H1 (cell line): Measurements from ENCODE around the gene LSM14B. TPM values are rescaled to one million over a fixed set of nuclear protein-coding genes. Genes with fewer than 3 reads are reported as not detected.
A peak's percentile ranks its signal among the peaks of the same experiment; 100 is the strongest.

ENCODE experiments used
- CTCF ChIA-PET: fragments of 300-600 bp; sonication (Branson Sonifier 250); formaldehyde crosslinking; loops from one replicate; lab custom pipeline; 2021; ENCODE audit not compliant: partially characterized antibody; lab: Charles Lee
- POLR2A ChIA-PET: fragments of 300-600 bp; sonication (Branson Sonifier 250); formaldehyde crosslinking; loops from one replicate; lab custom pipeline; 2021; ENCODE audit warnings: inconsistent platforms; ENCODE audit not compliant: partially characterized antibody; lab: Charles Lee
- DNase-seq, 2 experiments: peaks; one replicate each; pipeline versions ENCODE4 v3.0.0 to v3.0.0-alpha.2; 2010 to 2022; ENCODE audit warnings: low spot score in 2 of 2, low read depth in 1 of 2, mixed read lengths in 1 of 2
- FAIRE-seq: peaks from 2 replicates; lab custom pipeline; 2011; peaks lifted over from hg19 to GRCh38; lab: Jason Lieb, UNC
- H2AFZ ChIP-seq: 2 replicates; pipeline ENCODE4 v1.8.1; 2012; ENCODE audit warnings: low read length, inconsistent platforms
- H2AK5ac ChIP-seq: 2 replicates; pipeline ENCODE4 v1.6.1; 2013; ENCODE audit warnings: low read depth, low read length
- H2BK120ac ChIP-seq: replicated peaks from 2 replicates; pipeline ENCODE3; 2013; ENCODE audit warnings: low read depth, low read length, inconsistent platforms
- H2BK12ac ChIP-seq: 2 replicates; pipeline ENCODE4 v1.6.1; 2013; ENCODE audit warnings: low read depth, low read length
- H2BK15ac ChIP-seq: 2 replicates; pipeline ENCODE4 v1.6.1; 2013; ENCODE audit warnings: low read length
- H2BK20ac ChIP-seq: 2 replicates; pipeline ENCODE4 v1.6.1; 2013; ENCODE audit warnings: low read length
- H2BK5ac ChIP-seq: 2 replicates; pipeline ENCODE4 v1.6.1; 2013; ENCODE audit warnings: low read depth, low read length
- H3K14ac ChIP-seq: 2 replicates; pipeline ENCODE4 v1.6.1; 2013; ENCODE audit warnings: inconsistent platforms; ENCODE audit not compliant: insufficient read length
- H3K18ac ChIP-seq: 2 replicates; pipeline ENCODE4 v1.6.1; 2013; ENCODE audit warnings: low read length; ENCODE audit errors: extremely low read depth
- H3K23ac ChIP-seq: 2 replicates; pipeline ENCODE4 v1.6.1; 2013; ENCODE audit warnings: inconsistent platforms; ENCODE audit not compliant: insufficient read length
- H3K23me2 ChIP-seq: 2 replicates; pipeline ENCODE4 v1.6.1; 2013; ENCODE audit warnings: low read depth, low read length
- H3K27ac ChIP-seq: 2 replicates; pipeline ENCODE4 v1.6.1; 2011; ENCODE audit warnings: low read depth, low read length, inconsistent platforms
- H3K27me3 ChIP-seq, 4 experiments: replicated peaks in 1 of 4; 1 replicate in 1 of 4; 2 replicates in 3 of 4; pipeline versions ENCODE4 v1.6.1 to v1.8.1; 2011 to 2013; ENCODE audit warnings: low read length in 3 of 4, mild to moderate bottlenecking in 3 of 4, inconsistent platforms in 2 of 4, mixed read lengths in 2 of 4, moderate library complexity in 1 of 4; ENCODE audit not compliant: control insufficient read depth in 3 of 4, insufficient read depth in 3 of 4; ENCODE audit errors: extremely low read depth in 1 of 4
- H3K36me3 ChIP-seq, 4 experiments: 2 replicates each; pipeline versions ENCODE4 v1.6.1 to v1.8.1; 2011 to 2013; ENCODE audit warnings: mild to moderate bottlenecking in 4 of 4, low read length in 3 of 4, moderate library complexity in 2 of 4, control low read depth in 1 of 4, inconsistent platforms in 1 of 4; ENCODE audit not compliant: insufficient read depth in 4 of 4, control insufficient read depth in 2 of 4
- H3K4ac ChIP-seq: replicated peaks from 2 replicates; pipeline ENCODE3; 2013; ENCODE audit warnings: low read length, low read depth, mixed read lengths, inconsistent platforms; ENCODE audit not compliant: insufficient read length
- H3K4me1 ChIP-seq, 4 experiments: replicated peaks in 1 of 4; 1 replicate in 1 of 4; 2 replicates in 3 of 4; pipeline versions ENCODE4 v1.6.1 to v1.8.1; 2011 to 2013; ENCODE audit warnings: low read length in 3 of 4, inconsistent platforms in 2 of 4, mixed read lengths in 1 of 4; ENCODE audit not compliant: insufficient read depth in 4 of 4, control insufficient read depth in 3 of 4
- H3K4me2 ChIP-seq, 2 experiments: 2 replicates each; pipeline versions ENCODE4 v1.6.1 to v1.8.1; 2011 to 2013; ENCODE audit warnings: low read depth in 2 of 2, low read length in 2 of 2, control low read depth in 1 of 2, inconsistent platforms in 1 of 2, mild to moderate bottlenecking in 1 of 2; ENCODE audit not compliant: insufficient read depth in 1 of 2
- H3K4me3 ChIP-seq, 4 experiments: fragments of 200-600, 300-600 bp in 1 of 4; sonication (generic), shearing (Covaris generic), sonication (Bioruptor Twin) in 1 of 4; 2 replicates each; pipeline versions ENCODE4 v1.5.1 to v1.8.1; 2011 to 2016; ENCODE audit warnings: low read length in 4 of 4, low read depth in 3 of 4, control low read depth in 2 of 4, inconsistent platforms in 2 of 4, mild to moderate bottlenecking in 2 of 4, mixed read lengths in 1 of 4, moderate library complexity in 1 of 4; ENCODE audit not compliant: insufficient read depth in 2 of 4; ENCODE audit errors: extremely low read depth in 1 of 4
- H3K56ac ChIP-seq: replicated peaks from 2 replicates; pipeline ENCODE3; 2013; ENCODE audit warnings: low read depth, mild to moderate bottlenecking, mixed read lengths, low read length, inconsistent platforms; ENCODE audit not compliant: insufficient read length
- H3K79me1 ChIP-seq: 2 replicates; pipeline ENCODE4 v1.6.1; 2013; ENCODE audit warnings: low read depth, low read length, control low read depth
- H3K79me2 ChIP-seq, 2 experiments: 2 replicates each; pipeline versions ENCODE4 v1.6.1 to v1.8.1; 2012 to 2013; ENCODE audit warnings: low read length in 2 of 2, mild to moderate bottlenecking in 2 of 2, inconsistent platforms in 1 of 2; ENCODE audit not compliant: insufficient read depth in 2 of 2, control insufficient read depth in 1 of 2
- H3K9ac ChIP-seq, 4 experiments: replicated peaks in 1 of 4; 1 replicate in 1 of 4; 2 replicates in 3 of 4; pipeline versions ENCODE4 v1.6.1 to v1.8.1; 2011 to 2013; ENCODE audit warnings: low read depth in 3 of 4, low read length in 3 of 4, control low read depth in 2 of 4, mild to moderate bottlenecking in 2 of 4, moderate library complexity in 2 of 4, inconsistent platforms in 1 of 4; ENCODE audit errors: extremely low read depth in 1 of 4
- H3K9me3 ChIP-seq, 2 experiments: 2 replicates each; pipeline versions ENCODE4 v1.6.1 to v1.8.1; 2012 to 2013; ENCODE audit warnings: mild to moderate bottlenecking in 2 of 2, moderate library complexity in 2 of 2, control low read depth in 1 of 2, inconsistent platforms in 1 of 2, low read depth in 1 of 2, low read length in 1 of 2, mixed read lengths in 1 of 2; ENCODE audit not compliant: insufficient read depth in 2 of 2
- H4K20me1 ChIP-seq, 2 experiments: replicated peaks in 1 of 2; 2 replicates each; pipeline versions ENCODE3 to v1.8.1; 2011 to 2013; ENCODE audit warnings: inconsistent platforms in 2 of 2, low read length in 2 of 2, mild to moderate bottlenecking in 1 of 2; ENCODE audit not compliant: insufficient read depth in 2 of 2, control insufficient read depth in 1 of 2
- H4K5ac ChIP-seq: 2 replicates; pipeline ENCODE4 v1.6.1; 2013; ENCODE audit warnings: low read length, low read depth, mixed read lengths, inconsistent platforms; ENCODE audit not compliant: insufficient read length
- H4K8ac ChIP-seq: 2 replicates; pipeline ENCODE4 v1.8.0; 2013; ENCODE audit warnings: mild to moderate bottlenecking, moderate library complexity, low read length, inconsistent platforms; ENCODE audit not compliant: insufficient read depth; ENCODE audit errors: extremely low read depth
- H4K91ac ChIP-seq: replicated peaks from 2 replicates; pipeline ENCODE3; 2013; ENCODE audit warnings: low read length, mixed read lengths, inconsistent platforms; ENCODE audit not compliant: insufficient read length
- CBX5 ChIP-seq: fragments of 300-800, 300-1000 bp; sonication (generic); IDR thresholded peaks from 2 replicates; pipeline ENCODE4 v1.7.1; 2016; ENCODE audit warnings: antibody characterized with exemption, low read length, low read depth
- EZH2 ChIP-seq: fragments of 200-600 bp; sonication (generic); IDR thresholded peaks from 2 replicates; pipeline ENCODE4 v1.7.1; 2012; ENCODE audit warnings: low read depth, mild to moderate bottlenecking, moderate library complexity, low read length, inconsistent platforms; ENCODE audit not compliant: severe bottlenecking
- FOSL1 ChIP-seq: IDR thresholded peaks from 2 replicates; pipeline ENCODE4 v1.6.1; 2011; ENCODE audit warnings: mild to moderate bottlenecking, low read depth, low read length, moderate library complexity; ENCODE audit not compliant: insufficient read depth
- HDAC6 ChIP-seq: IDR thresholded peaks from one replicate; pipeline ENCODE4 v1.7.1; 2012; ENCODE audit warnings: low read depth, mild to moderate bottlenecking, inconsistent platforms, low read length, moderate library complexity
- PHF8 ChIP-seq: fragments of 200-600 bp; sonication (generic); conservative IDR thresholded peaks from 2 replicates; pipeline ENCODE4 v1.7.1; 2012; ENCODE audit warnings: low read depth, mild to moderate bottlenecking, inconsistent platforms, low read length, moderate library complexity
- RFX5 ChIP-seq: IDR thresholded peaks from 2 replicates; pipeline ENCODE4 v1.6.1; 2011; ENCODE audit warnings: low read depth, low read length, improper control_type of control experiment, borderline replicate concordance
- SAP30 ChIP-seq: fragments of 300-600 bp; sonication (generic); IDR thresholded peaks from 2 replicates; pipeline ENCODE4 v1.7.1; 2012; ENCODE audit warnings: low read length, moderate library complexity, mild to moderate bottlenecking, inconsistent platforms; ENCODE audit not compliant: insufficient read depth, insufficient replicate concordance
- SIX5 ChIP-seq: IDR thresholded peaks from 2 replicates; pipeline ENCODE4 v1.6.1; 2011; ENCODE audit warnings: mild to moderate bottlenecking, low read depth, low read length
- SP2 ChIP-seq: IDR thresholded peaks from 2 replicates; pipeline ENCODE4 v1.6.1; 2012; ENCODE audit warnings: mild to moderate bottlenecking, low read length, inconsistent platforms
- SRF ChIP-seq: IDR thresholded peaks from 2 replicates; pipeline ENCODE4 v1.6.1; 2011; ENCODE audit warnings: mild to moderate bottlenecking, low read depth, low read length, moderate library complexity
- TAF1 ChIP-seq: IDR thresholded peaks from 2 replicates; pipeline ENCODE4 v1.6.1; 2011; ENCODE audit warnings: mild to moderate bottlenecking, low read depth, low read length
- TCF12 ChIP-seq: IDR thresholded peaks from 2 replicates; pipeline ENCODE4 v1.6.1; 2011; ENCODE audit warnings: low read depth, mild to moderate bottlenecking, low read length
- TEAD4 ChIP-seq: IDR thresholded peaks from 2 replicates; pipeline ENCODE4 v1.6.1; 2012; ENCODE audit warnings: low read depth, low read length, inconsistent platforms, mixed read lengths
- WGBS, 2 experiments: shearing (Covaris generic) in 1 of 2; methylation state at CpG; one replicate each; pipeline versions ENCODE4 v1.1.6 to v1.1.7; 2013 to 2015; ENCODE audit warnings: low lambda C conversion rate in 2 of 2, mixed read lengths in 2 of 2, inconsistent platforms in 1 of 2, low coverage in 1 of 2, missing lambda C conversion rate in 1 of 2; ENCODE audit not compliant: insufficient replicate concordance in 2 of 2, insufficient coverage in 1 of 2, insufficient read length in 1 of 2; ENCODE audit errors: extremely low coverage in 1 of 2, missing lambda C conversion rate in 1 of 2; 5-methylcytosine and 5-hydroxymethylcytosine counted together
- polyA plus RNA-seq, 7 experiments: library from polyadenylated mRNA; depleted of rRNA in 3 of 7; stranded (reverse) in 5 of 7; unstranded in 2 of 7; fragments of >200 nt in 5 of 7; fragments of 200-250 nt in 2 of 7; gene quantifications; 1 replicate in 5 of 7; 2 replicates in 1 of 7; 4 replicates in 1 of 7; pipeline versions ENCODE4 v1.2.1 to v1.2.3, GENCODE V29; 2011 to 2013; ENCODE audit warnings: missing spikeins in 2 of 7, mixed read lengths in 2 of 7
- total RNA-seq: library from RNA; stranded (reverse); fragmentation: NEBNext Ultra II Directional; extraction: Animal tissue kit (Norgen Biotek cat#: 25700); gene quantifications from 2 replicates; pipeline ENCODE4 v1.2.1, GENCODE V29; 2021

Gene LSM14B
- total and polyA plus RNA-seq, 2 of the 8 experiments (the other 6 are each of a cell fraction or from before 2014, with no cell fraction given) = 58.3 to 65.6 TPM

GRCh38 chr20:62146019-62146755, 23.9 kb downstream of the LSM14B start:
- Histone ChIP-seq H2AFZ (no peak overlapping the region), H3K4ac (no peak overlapping the region), H3K23ac (peak overlapping the region; percentile 39), H2AK5ac (peak overlapping the region; percentile 1; the same call in 1 of the 2 replicates), H3K18ac (no peak overlapping the region), H2BK12ac (no peak overlapping the region), H3K4me1 (peaks cover 0 to 22% (median 11%) of the 10 kb centered on the region in 4 experiments; a peak in 6 of 7 replicates), H3K56ac (no peak overlapping the region), H3K27ac (no peak overlapping the region), H3K36me3 (peaks cover 0 to 8% (median 3%) of the 10 kb centered on the region in 4 experiments; a peak in 3 of 8 replicates), H2BK15ac (no peak overlapping the region; the same call in 1 of the 2 replicates), H3K4me2 (no peak overlapping the region; a peak in 1 of 4 replicates), H3K4me3 (no peak overlapping the region), H3K27me3 (no peaks in the 10 kb centered on the region), H4K5ac (no peak overlapping the region), H3K23me2 (peaks cover 3% of the 10 kb centered on the region; the same call in 1 of the 2 replicates), H2BK120ac (no peak overlapping the region), H3K14ac (no peak overlapping the region), H4K91ac (no peak overlapping the region), H3K79me2 (peaks cover 61 to 88% of the 10 kb centered on the region in 2 experiments), H4K20me1 (peaks cover 51 to 55% of the 10 kb centered on the region in 2 experiments), H3K9ac (no peak overlapping the region), H2BK20ac (no peak overlapping the region), H3K9me3 (no peaks in the 10 kb centered on the region), H2BK5ac (no peak overlapping the region), H4K8ac (no peak overlapping the region), H3K79me1 (peaks cover 39% of the 10 kb centered on the region)
- 91% methylated on average over 14 of the region's 22 CpGs; no CpG with 5 or more reads in 1 of the 2 experiments for WGBS, 2 experiments
- POLR2A ChIA-PET = interaction anchor here (2.1 to 3.4 kb wide), 2 partner anchors 11 to 20 kb away, joined by 7 to 10 read pairs; no protein-coding TSS in a partner anchor
- FAIRE-seq (no peak), DNase-seq (no peak)
- CTCF ChIA-PET = interaction anchor here (1.4 to 2.0 kb wide), 3 partner anchors 8 to 45 kb away, joined by 3 to 8 read pairs (median 5); no protein-coding TSS in a partner anchor
- TF ChIP-seq TAF1 = no peak
- no peak for TF ChIP-seq TEAD4
- TF ChIP-seq TCF12 = no peak
- TF ChIP-seq SP2 = no peak
- TF ChIP-seq FOSL1 = no peak
- TF ChIP-seq PHF8 = no peak
- TF ChIP-seq SRF = no peak
- TF ChIP-seq EZH2 = no peak
- TF ChIP-seq CBX5 = no peak
- no peak for TF ChIP-seq SIX5
- TF ChIP-seq HDAC6 = no peak
- TF ChIP-seq RFX5 = no peak
- TF ChIP-seq SAP30 = no peak
